HG03354 (cell line): ENCODE data around the gene CUL1.

Source experiments
- ATAC-seq: cut with Tn5 transposase; IDR thresholded peaks from one replicate; pipeline ENCODE4 v1.9.1; 2021; ENCODE audit warnings: mild to moderate bottlenecking; ENCODE audit not compliant: unreplicated experiment, poor library complexity, severe bottlenecking

CUL1 gene

DNA sequence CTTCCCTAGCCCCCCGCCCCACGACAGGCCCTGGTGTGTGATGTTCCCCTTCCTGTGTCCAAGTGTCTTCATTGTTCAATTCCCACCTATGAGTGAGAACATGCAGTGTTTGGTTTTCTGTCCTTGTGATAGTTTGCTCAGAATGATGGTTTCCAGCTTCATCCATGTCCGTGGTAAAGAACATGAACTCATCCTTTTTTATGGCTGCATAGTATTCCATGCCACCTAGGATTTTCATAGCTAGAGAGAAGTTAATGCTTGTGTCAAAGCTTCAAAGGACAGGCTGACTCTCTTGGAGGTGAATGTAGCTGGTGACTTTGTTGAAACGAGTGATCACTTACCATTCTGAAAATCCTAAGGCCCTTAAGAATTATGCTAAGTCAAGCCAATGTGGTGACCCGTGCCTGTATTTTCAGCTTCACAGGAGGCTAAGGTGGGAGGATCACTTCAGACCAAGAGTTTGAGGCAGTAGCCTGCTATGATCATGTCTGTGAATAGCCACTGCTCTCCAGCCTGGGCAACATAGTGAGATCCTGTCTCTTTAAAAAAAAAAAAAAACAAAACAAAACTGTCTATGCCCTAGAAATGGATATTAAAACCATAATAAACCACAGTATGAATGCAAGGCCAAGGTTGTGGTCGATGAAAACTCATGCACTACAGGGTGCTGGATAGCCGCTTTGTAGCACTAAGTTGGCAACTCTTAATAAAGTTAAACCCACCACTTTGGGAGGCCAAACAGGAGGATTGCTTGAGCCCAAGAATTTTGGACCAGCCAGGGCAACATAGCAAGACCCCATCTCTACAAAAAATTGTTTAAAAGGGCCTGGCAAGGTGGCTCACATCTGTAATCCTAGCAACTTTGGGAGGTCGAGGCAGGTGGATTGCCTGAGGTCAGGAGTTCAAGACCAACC, 52.0 kb downstream of the CUL1 start:
- ATAC-seq, result no peak

GRCh38 chr7:148753224-148753623, 54.5 kb downstream of the CUL1 start:
- no peak for ATAC-seq

- ATAC-seq, result no peak
Observed at GRCh38 chr7:148754912-148755311, 56.2 kb downstream of the CUL1 start.

DNA sequence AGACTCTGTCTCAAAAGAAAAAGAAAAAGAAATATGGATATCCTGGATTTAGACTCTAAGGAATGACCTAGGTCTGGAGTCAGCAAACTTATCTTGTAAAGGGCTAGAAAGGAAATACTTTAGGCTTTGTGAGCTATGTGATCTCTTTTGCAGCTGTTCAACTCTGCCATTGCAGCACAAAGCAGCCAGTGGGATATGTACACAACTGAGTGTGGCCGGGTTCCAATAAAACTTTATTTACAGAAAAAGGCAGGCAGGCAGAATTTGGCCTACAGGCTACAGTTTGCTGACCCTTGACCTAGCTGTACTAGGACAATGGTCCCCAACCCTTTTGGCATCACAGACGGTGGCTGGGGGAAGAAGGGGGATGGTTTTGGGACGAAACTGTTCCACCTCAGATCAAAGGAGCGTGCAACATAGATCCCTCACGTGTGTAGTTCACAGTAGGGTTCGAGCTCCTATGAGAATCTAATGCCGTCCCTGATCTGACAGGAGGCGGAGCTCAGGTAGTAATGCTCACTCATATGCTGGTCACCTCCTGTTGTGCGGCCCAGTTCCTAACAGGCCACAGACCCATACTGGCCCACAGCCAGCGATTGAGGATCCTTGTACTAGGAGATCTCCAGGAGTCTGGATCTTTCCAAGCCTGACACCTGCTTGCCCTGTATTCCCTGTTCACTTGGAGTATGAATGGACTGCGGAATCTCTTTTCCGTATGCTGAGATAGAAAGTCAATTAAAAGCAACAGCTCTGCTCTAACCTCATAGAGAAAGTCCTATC, 63.0 kb downstream of the CUL1 start:
- no peak for ATAC-seq

DNA sequence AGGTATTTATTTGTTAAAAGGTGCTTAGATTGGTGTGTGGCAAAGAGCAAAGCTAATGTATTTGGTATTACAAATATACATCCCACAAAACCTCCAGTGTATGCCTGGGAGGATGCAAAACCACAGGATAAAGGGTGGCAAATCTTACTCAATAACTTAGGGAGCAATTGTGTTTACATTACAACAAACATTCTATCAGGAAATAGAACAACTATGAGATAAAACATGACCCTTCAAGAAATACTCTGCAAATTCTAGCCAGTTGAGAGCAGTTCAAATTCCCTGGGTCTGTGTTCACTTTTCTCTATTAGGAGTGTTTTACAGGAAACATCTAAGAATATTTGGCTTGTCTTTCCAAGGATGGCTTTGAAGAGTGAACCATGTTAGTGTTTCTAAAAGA, 64.9 kb downstream of the CUL1 start:
- ATAC-seq, result no peak

DNA sequence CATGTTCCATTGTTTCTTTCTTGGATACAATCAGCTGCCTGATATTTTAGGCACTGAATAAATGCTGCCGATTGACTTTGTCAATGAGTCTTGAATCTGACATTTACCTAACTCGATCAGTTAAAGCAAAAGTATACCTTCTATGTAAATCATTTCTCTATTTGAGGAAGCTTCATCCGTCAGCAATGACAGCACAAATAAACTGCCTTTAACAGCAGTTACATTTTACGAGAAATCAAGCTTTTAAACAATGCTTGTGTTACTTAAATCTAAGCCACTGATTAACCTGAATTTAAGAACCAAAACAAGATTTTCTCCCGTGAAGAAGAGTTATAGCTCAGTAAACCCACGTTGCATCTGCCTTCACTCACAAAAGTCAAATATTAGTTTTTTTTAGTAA, 71.3 kb downstream of the CUL1 start:
- ATAC-seq, result no peak

DNA sequence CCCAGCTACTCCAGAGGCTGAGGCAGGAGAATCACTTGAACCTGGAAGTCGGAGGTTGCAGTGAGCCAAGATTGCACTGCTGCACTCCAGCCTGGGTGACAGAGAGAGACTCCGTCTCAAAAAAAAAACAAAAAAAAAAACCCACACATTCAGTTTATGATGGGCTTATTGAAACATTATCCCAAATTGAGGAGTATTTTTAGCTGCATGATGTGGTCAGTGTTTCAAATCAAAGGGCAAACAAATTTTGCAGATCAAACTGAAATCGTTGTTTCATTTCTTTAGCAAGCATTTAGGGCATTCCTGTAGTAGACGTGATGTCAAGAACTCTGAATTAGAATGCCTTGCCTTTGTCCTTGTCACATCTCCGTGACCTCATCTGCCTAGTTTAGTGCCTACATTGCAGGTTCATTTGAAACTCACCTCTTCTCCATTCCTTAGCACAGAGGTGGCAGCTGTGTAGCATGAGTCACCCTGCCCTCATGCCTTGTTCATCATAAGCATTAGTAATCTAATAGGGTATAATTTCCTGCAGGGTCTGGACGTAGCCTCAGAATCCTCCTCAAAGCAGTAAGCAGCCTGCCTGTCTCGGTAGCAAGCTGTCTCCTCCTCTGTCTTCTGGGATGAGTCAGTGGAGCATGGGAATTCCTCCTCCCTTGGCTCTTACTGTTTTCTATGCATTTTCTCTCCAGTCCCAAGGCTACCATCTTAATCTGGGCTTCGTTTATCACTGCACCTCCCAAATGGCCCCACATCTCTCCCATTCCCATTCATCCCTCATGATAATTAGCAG, 73.8 kb downstream of the CUL1 start:
- no peak for ATAC-seq

DNA sequence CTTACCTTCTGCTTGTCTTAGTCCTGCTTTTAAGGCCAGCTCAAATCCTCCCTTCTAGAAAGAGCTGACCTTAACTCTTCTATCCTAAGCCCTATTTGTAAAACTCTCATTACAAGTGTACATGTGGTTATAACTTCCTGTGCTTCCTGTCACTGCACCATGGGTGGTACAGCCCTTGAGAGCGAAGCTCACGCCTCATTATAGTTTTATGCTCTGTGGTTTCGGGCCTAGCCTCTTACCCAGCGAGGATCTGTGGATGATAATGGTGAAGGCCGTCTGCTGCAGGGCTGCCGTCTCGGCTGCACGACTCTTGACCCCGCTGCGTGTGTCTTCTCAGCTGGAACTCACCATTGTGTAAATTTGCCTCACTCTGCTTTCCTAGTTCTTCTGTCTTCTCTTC, 74.6 kb downstream of the CUL1 start:
- peak; percentile 82 for ATAC-seq

GRCh38 chr7:148774471-148774870, 75.8 kb downstream of the CUL1 start:
- ATAC-seq, result no peak

- no peak for ATAC-seq
Observed at GRCh38 chr7:148782757-148783456, 84.2 kb downstream of the CUL1 start.

DNA sequence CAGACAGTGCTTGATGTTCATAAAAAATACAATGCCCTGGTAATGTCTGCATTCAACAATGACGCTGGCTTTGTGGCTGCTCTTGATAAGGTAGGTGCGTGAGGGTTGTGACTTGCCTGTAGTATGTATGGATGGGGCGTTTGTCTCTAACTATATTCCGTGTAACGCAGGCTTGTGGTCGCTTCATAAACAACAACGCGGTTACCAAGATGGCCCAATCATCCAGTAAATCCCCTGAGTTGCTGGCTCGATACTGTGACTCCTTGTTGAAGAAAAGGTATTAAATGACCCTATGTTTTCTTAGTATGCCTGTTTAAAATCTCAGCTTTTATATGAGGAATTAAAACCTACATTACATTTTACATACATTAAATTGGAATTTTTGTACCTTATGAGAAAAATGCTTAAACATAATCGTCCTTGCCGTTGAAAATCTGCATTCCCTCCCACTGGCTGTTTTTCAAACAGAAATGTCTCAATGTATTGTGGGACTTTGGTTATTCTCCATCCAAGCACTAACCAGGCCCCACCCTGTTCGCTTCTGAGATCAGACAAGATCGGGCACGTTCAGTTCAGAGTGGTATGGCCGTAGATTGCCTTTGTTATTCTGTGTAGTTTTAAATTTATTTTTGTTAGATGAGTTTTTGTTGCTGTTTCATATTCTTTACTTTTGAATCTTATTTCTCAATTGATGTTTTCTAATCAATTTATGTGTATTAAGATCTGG, 85.3 kb downstream of the CUL1 start:
- no peak for ATAC-seq

- no peak for ATAC-seq
Observed at GRCh38 chr7:148787571-148788295, 89.0 kb downstream of the CUL1 start.

DNA sequence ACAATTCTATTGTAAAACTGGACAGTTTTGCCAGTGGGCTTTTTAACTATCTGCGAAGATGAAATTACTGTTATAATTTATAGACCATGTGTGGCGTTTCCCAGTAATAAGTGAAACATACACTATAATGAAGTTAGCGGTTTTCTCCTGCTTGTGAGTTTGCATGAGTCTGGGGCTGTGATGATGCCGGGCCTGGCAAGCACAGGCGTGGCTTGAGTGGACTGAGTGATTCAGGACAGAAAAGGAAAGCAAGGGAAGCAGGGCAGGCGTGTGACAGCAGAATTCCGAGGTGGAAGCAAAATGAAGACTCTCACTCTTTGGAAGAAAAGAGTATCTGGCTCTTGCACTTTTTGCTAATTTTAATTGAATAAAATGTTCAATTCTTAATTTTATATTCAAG, 90.5 kb downstream of the CUL1 start:
- no peak for ATAC-seq

DNA sequence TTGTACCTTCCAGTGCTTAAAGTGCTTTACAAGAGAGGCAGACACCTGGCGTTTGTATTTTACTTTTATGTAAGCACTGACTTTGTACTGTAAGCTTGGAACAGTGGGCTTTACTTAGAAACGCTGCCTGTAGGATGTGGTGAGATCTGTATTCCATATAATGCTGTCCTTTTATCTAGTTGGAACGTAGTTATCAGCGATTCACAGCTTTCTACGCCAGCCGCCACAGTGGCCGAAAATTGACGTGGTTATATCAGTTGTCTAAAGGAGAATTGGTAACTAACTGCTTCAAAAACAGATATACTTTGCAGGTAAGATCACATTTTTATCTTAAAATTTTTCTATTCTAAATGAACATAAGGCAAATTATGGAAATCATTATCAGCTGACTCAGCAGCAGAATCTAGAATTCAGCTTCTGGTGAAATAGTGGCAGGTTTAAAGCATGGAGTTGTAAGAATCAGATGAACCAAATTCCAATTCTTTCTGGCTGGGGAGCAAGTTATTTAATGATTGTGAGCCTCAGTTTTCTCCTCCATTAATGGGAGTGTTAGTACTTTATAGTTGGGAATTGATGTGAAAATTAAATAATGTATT, 91.5 kb downstream of the CUL1 start:
- no peak for ATAC-seq

DNA sequence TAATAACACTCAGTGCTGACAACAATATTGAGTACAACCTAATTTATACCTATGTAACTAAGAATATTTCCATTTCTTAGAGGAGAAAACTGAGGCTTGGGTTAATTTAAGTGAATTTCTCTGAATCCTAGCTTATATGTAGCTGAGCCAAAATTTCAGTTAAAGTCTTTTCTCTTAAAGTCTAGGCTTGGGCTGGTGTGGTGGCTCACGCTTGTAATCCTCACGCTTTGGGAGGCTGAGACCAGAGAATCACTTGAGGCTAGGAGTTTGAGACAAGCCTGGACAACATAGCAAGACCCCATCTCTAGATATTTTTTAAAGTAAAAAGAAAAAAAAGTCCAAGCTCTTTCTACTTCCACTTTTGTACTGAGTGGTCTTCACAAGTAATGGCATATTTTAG, 92.1 kb downstream of the CUL1 start:
- ATAC-seq, result no peak

GRCh38 chr7:148791546-148791945, 92.8 kb downstream of the CUL1 start:
- ATAC-seq, result no peak

GRCh38 chr7:148793590-148793989, 94.9 kb downstream of the CUL1 start:
- no peak for ATAC-seq

DNA sequence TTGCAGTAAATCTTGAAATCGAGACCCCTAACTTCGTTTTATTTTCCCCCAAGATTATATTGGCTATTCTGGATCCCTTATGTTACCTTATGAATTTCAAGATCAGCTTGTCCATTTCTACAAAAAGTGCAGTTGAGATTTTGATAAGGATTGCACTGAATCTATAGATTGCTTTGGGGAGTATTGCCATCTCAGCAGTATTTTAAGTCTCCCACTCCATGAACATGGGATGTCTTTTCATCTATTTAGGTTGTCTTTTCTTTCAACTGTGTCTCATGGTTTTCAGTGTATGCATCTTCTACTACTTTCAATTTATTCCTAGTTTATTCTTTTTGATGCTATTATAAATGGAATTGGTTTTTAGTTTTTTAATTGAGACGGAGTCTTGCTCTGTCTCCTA, 95.8 kb downstream of the CUL1 start:
- no peak for ATAC-seq
